Naive thymus-derived CD4-positive, alpha-beta T cell (primary cell): ENCODE data around the gene CARD9. TPM values are rescaled to one million over a fixed set of nuclear protein-coding genes. Genes with fewer than 3 reads are reported as not detected.

Experiments used
- ATAC-seq: fragments of 150-1000 bp; cut with Tn5 transposase; 2 replicates; pipeline ENCODE4 v1.10.0; 2021; ENCODE audit warnings: mild to moderate bottlenecking, moderate library complexity
- CTCF ChIA-PET: fragments of 350-600 bp; sonication (Branson Sonifier 250); formaldehyde crosslinking; loops from one replicate; lab custom pipeline; 2021; ENCODE audit warnings: antibody characterized with exemption; lab: Charles Lee
- POLR2A ChIA-PET: fragments of 350-600 bp; sonication (Branson Sonifier 250); formaldehyde crosslinking; loops from one replicate; lab custom pipeline; 2021; ENCODE audit warnings: antibody characterized with exemption, inconsistent platforms; lab: Charles Lee
- DNase-seq, 9 donors: peaks; one replicate each; pipeline versions ENCODE4 v3.0.0 to v3.0.0-alpha.2; 2020 to 2022; ENCODE audit warnings: mixed read lengths in 1 of 9
- H3K27ac ChIP-seq: one replicate; pipeline ENCODE4 v1.7.0; 2013; ENCODE audit warnings: mild to moderate bottlenecking, low read depth, low read length, moderate library complexity
- H3K27me3 ChIP-seq, 2 donors: one replicate each; pipeline ENCODE4 v1.7.0; 2013; ENCODE audit warnings: low read length in 2 of 2, mild to moderate bottlenecking in 2 of 2, moderate library complexity in 2 of 2; ENCODE audit not compliant: control insufficient read depth in 2 of 2, insufficient read depth in 2 of 2
- H3K36me3 ChIP-seq, 3 experiments: 1 replicate in 2 of 3; 2 replicates in 1 of 3; pipeline ENCODE4 v1.7.0; 2013; ENCODE audit warnings: low read length in 3 of 3, mild to moderate bottlenecking in 3 of 3, moderate library complexity in 1 of 3; ENCODE audit not compliant: insufficient read depth in 3 of 3, control insufficient read depth in 2 of 3
- H3K4me1 ChIP-seq, 2 donors: one replicate each; pipeline ENCODE4 v1.7.0; 2013; ENCODE audit warnings: low read length in 2 of 2, mild to moderate bottlenecking in 2 of 2, moderate library complexity in 1 of 2; ENCODE audit not compliant: control insufficient read depth in 2 of 2, insufficient read depth in 2 of 2
- H3K4me3 ChIP-seq: 2 replicates; pipeline ENCODE4 v1.7.0; 2013; ENCODE audit warnings: mild to moderate bottlenecking, low read length
- H3K9me3 ChIP-seq, 3 experiments: 1 replicate in 2 of 3; 2 replicates in 1 of 3; pipeline ENCODE4 v1.7.0; 2013; ENCODE audit warnings: low read length in 3 of 3; ENCODE audit not compliant: control insufficient read depth in 2 of 3
- H3K27ac Mint-ChIP-seq, 9 donors: one replicate each; pipeline ENCODE4 v1.8.0; 2020 to 2022; ENCODE audit warnings: mixed read lengths in 9 of 9, mild to moderate bottlenecking in 8 of 9, moderate library complexity in 5 of 9, inconsistent platforms in 2 of 9
- H3K27me3 Mint-ChIP-seq, 5 donors: one replicate each; pipeline ENCODE4 v1.8.0; 2021 to 2022; ENCODE audit warnings: mixed read lengths in 5 of 5, mild to moderate bottlenecking in 1 of 5
- H3K36me3 Mint-ChIP-seq, 5 donors: one replicate each; pipeline ENCODE4 v1.8.0; 2020 to 2022; ENCODE audit warnings: mixed read lengths in 5 of 5, mild to moderate bottlenecking in 3 of 5, inconsistent platforms in 1 of 5
- H3K4me1 Mint-ChIP-seq, 7 donors: one replicate each; pipeline ENCODE4 v1.8.0; 2020 to 2022; ENCODE audit warnings: mixed read lengths in 7 of 7, mild to moderate bottlenecking in 3 of 7, inconsistent platforms in 1 of 7
- H3K4me3 Mint-ChIP-seq, 10 donors: one replicate each; pipeline ENCODE4 v1.8.0; 2020 to 2022; ENCODE audit warnings: mild to moderate bottlenecking in 10 of 10, mixed read lengths in 10 of 10, moderate library complexity in 6 of 10, inconsistent platforms in 2 of 10
- H3K9me3 Mint-ChIP-seq, 11 donors: one replicate each; pipeline ENCODE4 v1.8.0; 2020 to 2022; ENCODE audit warnings: mixed read lengths in 11 of 11, mild to moderate bottlenecking in 4 of 11, inconsistent platforms in 1 of 11, moderate library complexity in 1 of 11
- intact Hi-C, 2 donors: fragments of 100-400 bp; cut with micrococcal nuclease; formaldehyde crosslinking; loops; one replicate each; pipeline ENCODE4 v1.15.1; 2023
- polyA plus RNA-seq, 2 donors: library from polyadenylated mRNA; unstranded; fragments of 300-500 nt; fragmentation: Illumina TruSeq; gene quantifications; one replicate each; pipeline ENCODE4 v1.2.3, GENCODE V29; 2021
- total RNA-seq, 6 experiments: library from RNA in 5 of 6; stranded (reverse) in 5 of 6; gene quantifications; 1 replicate in 5 of 6; 2 replicates in 1 of 6; pipeline ENCODE4 v1.2.3 and lab custom pipeline; 2021 to 2026

CARD9 gene
- total and polyA plus RNA-seq, 7 experiments from 2014 or later: 0.10 to 19.9 (median 1.1) TPM

GRCh38 chr9:136318111-136318775 lies 55.2 kb downstream of the CARD9 start:
- no peak overlapping the region for H3K4me3 ChIP-seq
- H3K9me3 ChIP-seq: no peaks in the 10 kb centered on the region
- Mint-ChIP-seq H3K4me3 (no peak overlapping the region), H3K27me3 (peaks cover 0 to 3% (median 0%) of the 10 kb centered on the region in 5 donors), H3K4me1 (peaks cover 0 to 3% (median 0%) of the 10 kb centered on the region in 7 donors), H3K9me3 (peaks cover 0 to 19% (median 0%) of the 10 kb centered on the region in 11 donors), H3K36me3 (peaks cover 0 to 1% (median 0%) of the 10 kb centered on the region in 5 donors), H3K27ac (no peak overlapping the region)
- no peak for DNase-seq
- H3K36me3 ChIP-seq: no peaks in the 10 kb centered on the region
- ATAC-seq: no peak
- POLR2A ChIA-PET: no interaction called here
- no peak overlapping the region for H3K27ac ChIP-seq
- H3K4me1 ChIP-seq: peaks cover 0 to 10% of the 10 kb centered on the region in 2 donors
- CTCF ChIA-PET: no interaction called here
- intact Hi-C loops: no loop called here
- no peaks in the 10 kb centered on the region for H3K27me3 ChIP-seq

GRCh38 chr9:136317695-136318094 lies 55.8 kb downstream of the CARD9 start:
- intact Hi-C loops: no loop called here
- CTCF ChIA-PET: no interaction called here

GRCh38 chr9:136316896-136317676 lies 56.4 kb downstream of the CARD9 start:
- no peak overlapping the region for H3K27ac Mint-ChIP-seq
- no peak overlapping the region for H3K4me3 Mint-ChIP-seq
- H3K27ac ChIP-seq: no peak overlapping the region

More at GRCh38 chr9:136317695-136318094, 55.8 kb downstream of the CARD9 start:
- Histone ChIP-seq H3K9me3 (no peaks in the 10 kb centered on the region), H3K27me3 (no peaks in the 10 kb centered on the region), H3K4me1 (peaks cover 0 to 10% of the 10 kb centered on the region in 2 donors), H3K4me3 (no peak overlapping the region), H3K27ac (no peak overlapping the region), H3K36me3 (no peaks in the 10 kb centered on the region)
- H3K4me3 Mint-ChIP-seq: no peak overlapping the region
- peaks cover 0 to 19% (median 0%) of the 10 kb centered on the region in 11 donors for H3K9me3 Mint-ChIP-seq
- H3K4me1 Mint-ChIP-seq: peaks cover 0 to 3% (median 0%) of the 10 kb centered on the region in 7 donors
- no peak overlapping the region for H3K27ac Mint-ChIP-seq
- DNase-seq (no peak), ATAC-seq (no peak)
- POLR2A ChIA-PET: no interaction called here
- H3K36me3 Mint-ChIP-seq: peaks cover 0 to 1% (median 0%) of the 10 kb centered on the region in 5 donors
- H3K27me3 Mint-ChIP-seq: peaks cover 0 to 3% (median 0%) of the 10 kb centered on the region in 5 donors

GRCh38 chr9:136316271-136316751 lies 57.2 kb downstream of the CARD9 start:
- no peak for DNase-seq
- Histone ChIP-seq H3K27ac (no peak overlapping the region), H3K4me1 (peaks cover 0 to 10% of the 10 kb centered on the region in 2 donors), H3K27me3 (no peaks in the 10 kb centered on the region), H3K9me3 (no peaks in the 10 kb centered on the region), H3K4me3 (no peak overlapping the region), H3K36me3 (no peaks in the 10 kb centered on the region)
- Mint-ChIP-seq H3K9me3 (peaks cover 0 to 19% (median 0%) of the 10 kb centered on the region in 11 donors), H3K27ac (peak overlapping the region in 2 of 9 donors; percentile 51 to 70), H3K4me1 (peaks cover 0 to 3% (median 0%) of the 10 kb centered on the region in 7 donors), H3K27me3 (peaks cover 0 to 3% (median 0%) of the 10 kb centered on the region in 5 donors), H3K36me3 (peaks cover 0 to 1% (median 0%) of the 10 kb centered on the region in 5 donors), H3K4me3 (no peak overlapping the region)
- ChIA-PET CTCF (no interaction called here), POLR2A (no interaction called here)
- ATAC-seq: peak; percentile 72
- intact Hi-C loops: no loop called here

More at GRCh38 chr9:136316896-136317676, 56.4 kb downstream of the CARD9 start:
- ChIA-PET CTCF (no interaction called here), POLR2A (no interaction called here)
- ATAC-seq (no peak), DNase-seq (no peak)
- Histone ChIP-seq H3K4me1 (peaks cover 0 to 10% of the 10 kb centered on the region in 2 donors), H3K36me3 (no peaks in the 10 kb centered on the region), H3K27me3 (no peaks in the 10 kb centered on the region), H3K4me3 (no peak overlapping the region), H3K9me3 (no peaks in the 10 kb centered on the region)
- Mint-ChIP-seq H3K36me3 (peaks cover 0 to 1% (median 0%) of the 10 kb centered on the region in 5 donors), H3K4me1 (peaks cover 0 to 3% (median 0%) of the 10 kb centered on the region in 7 donors), H3K27me3 (peaks cover 0 to 3% (median 0%) of the 10 kb centered on the region in 5 donors), H3K9me3 (peaks cover 0 to 19% (median 0%) of the 10 kb centered on the region in 11 donors)
- intact Hi-C loops: no loop called here

- H3K27me3 Mint-ChIP-seq: peaks cover 0 to 1% (median 0%) of the 10 kb centered on the region in 5 donors
- no peaks in the 10 kb centered on the region for H3K36me3 ChIP-seq
- H3K27ac Mint-ChIP-seq: no peak overlapping the region
- no peak overlapping the region for H3K4me3 ChIP-seq
- peaks cover 0 to 1% (median 0%) of the 10 kb centered on the region in 5 donors for H3K36me3 Mint-ChIP-seq
- H3K9me3 ChIP-seq: no peaks in the 10 kb centered on the region
- H3K9me3 Mint-ChIP-seq: peaks cover 0 to 19% (median 0%) of the 10 kb centered on the region in 11 donors
- peaks cover 0 to 3% (median 0%) of the 10 kb centered on the region in 7 donors for H3K4me1 Mint-ChIP-seq
- H3K27ac ChIP-seq: no peak overlapping the region
- intact Hi-C loops: loop anchor here in 1 of 2 donors (5.0 kb wide), 1 partner anchor 317 kb away; no protein-coding TSS in a partner anchor
- H3K4me1 ChIP-seq: peaks cover 0 to 10% of the 10 kb centered on the region in 2 donors
- H3K27me3 ChIP-seq: no peaks in the 10 kb centered on the region
- CTCF ChIA-PET: no interaction called here
- DNase-seq (no peak), ATAC-seq (no peak)
- H3K4me3 Mint-ChIP-seq: no peak overlapping the region
- POLR2A ChIA-PET: no interaction called here
These were observed 58.5 kb downstream of the CARD9 start for GRCh38 chr9:136314944-136315343.

- Histone ChIP-seq H3K9me3 (no peaks in the 10 kb centered on the region), H3K27me3 (no peaks in the 10 kb centered on the region), H3K4me1 (peaks cover 0 to 10% of the 10 kb centered on the region in 2 donors), H3K27ac (no peak overlapping the region), H3K4me3 (no peak overlapping the region), H3K36me3 (no peaks in the 10 kb centered on the region)
- peaks cover 0 to 1% (median 0%) of the 10 kb centered on the region in 5 donors for H3K36me3 Mint-ChIP-seq
- H3K27ac Mint-ChIP-seq: no peak overlapping the region
- POLR2A ChIA-PET: no interaction called here
- H3K4me3 Mint-ChIP-seq: no peak overlapping the region
- no peaks in the 10 kb centered on the region for H3K27me3 Mint-ChIP-seq
- CTCF ChIA-PET: interaction anchor here (1.6 kb wide), 1 partner anchor 49 kb away, joined by 4 read pairs; the partner anchor contains the start of gene DNLZ
- no peak for DNase-seq
- intact Hi-C loops: loop anchor here in 1 of 2 donors (5.0 kb wide), 1 partner anchor 318 kb away; no protein-coding TSS in a partner anchor
- H3K4me1 Mint-ChIP-seq: peaks cover 0 to 3% (median 0%) of the 10 kb centered on the region in 7 donors
- no peak for ATAC-seq
- peaks cover 0 to 19% (median 0%) of the 10 kb centered on the region in 11 donors for H3K9me3 Mint-ChIP-seq
These were observed 59.4 kb downstream of the CARD9 start for GRCh38 chr9:136314056-136314416.
